Embryonic facial prominence (tissue), 1 donor: ENCODE measurements around the gene NHERF1.
A peak's percentile ranks its signal among the peaks of the same experiment; 100 is the strongest.

Experiments
- DNase-seq: peaks from one replicate; pipeline ENCODE4 v3.0.0-alpha.2; 2016; ENCODE audit errors: extremely low spot score

The NHERF1 gene

GRCh38 chr17:74748529-74749278 lies at the start of gene NHERF1:
TSS of gene NHERF1 (plus strand) at chr17:74748628. CDS start at chr17:74748847, 219 bp downstream.
- DNase-seq = peak; percentile 29

GRCh38 chr17:74699236-74699635 lies 49.2 kb upstream of the NHERF1 start:
- DNase-seq = no peak

GRCh38 chr17:74702116-74702871 lies 46.1 kb upstream of the NHERF1 start:
- DNase-seq = no peak

- DNase-seq = no peak
These were observed 45.1 kb upstream of the NHERF1 start for GRCh38 chr17:74703311-74703710.

GRCh38 chr17:74704544-74704943 lies 43.9 kb upstream of the NHERF1 start:
- no peak for DNase-seq

GRCh38 chr17:74711058-74711824 lies 37.2 kb upstream of the NHERF1 start:
- DNase-seq = no peak

GRCh38 chr17:74712301-74712700 lies 36.1 kb upstream of the NHERF1 start:
- DNase-seq = no peak

- no peak for DNase-seq
These were observed 35.7 kb upstream of the NHERF1 start, which contains the start of gene CD300LF for GRCh38 chr17:74712756-74713155. TSS of gene CD300LF (minus strand) at chr17:74712923. CDS start at chr17:74712866, 57 bp downstream.

- no peak for DNase-seq
These were observed 35.2 kb upstream of the NHERF1 start for GRCh38 chr17:74713171-74713755.

GRCh38 chr17:74715144-74715543 lies 33.3 kb upstream of the NHERF1 start:
- DNase-seq = no peak

GRCh38 chr17:74720506-74720905 lies 27.9 kb upstream of the NHERF1 start:
- DNase-seq = no peak

- no peak for DNase-seq
These were observed 25.6 kb upstream of the NHERF1 start for GRCh38 chr17:74722782-74723181.

- no peak for DNase-seq
These were observed 24.5 kb upstream of the NHERF1 start for GRCh38 chr17:74723891-74724290.

- DNase-seq = no peak
These were observed 23.3 kb upstream of the NHERF1 start for GRCh38 chr17:74725111-74725510.

GRCh38 chr17:74728033-74728701 lies 20.3 kb upstream of the NHERF1 start:
- no peak for DNase-seq

GRCh38 chr17:74728702-74729075 lies 19.7 kb upstream of the NHERF1 start:
- no peak for DNase-seq

- DNase-seq = no peak
These were observed 19.1 kb upstream of the NHERF1 start for GRCh38 chr17:74729368-74729767.

GRCh38 chr17:74729866-74730265 lies 18.6 kb upstream of the NHERF1 start:
- DNase-seq = no peak

GRCh38 chr17:74730491-74731346 lies 17.7 kb upstream of the NHERF1 start:
- no peak for DNase-seq

GRCh38 chr17:74731347-74731605 lies 17.2 kb upstream of the NHERF1 start:
- no peak for DNase-seq
